ENCODE data around the gene ZFP28. TPM values are rescaled to one million over a fixed set of nuclear protein-coding genes. Genes with fewer than 3 reads are reported as not detected.

ZFP28 gene
- total RNA-seq, 1 experiment from 2014 or later: not detected

GRCh38 chr19:56596676-56597075 lies 57.9 kb downstream of the ZFP28 start:
- intact Hi-C loops (cut with micrococcal nuclease; ENCODE audit: unreplicated experiment): no loop called here
- CTCF ChIA-PET: interaction anchor here (0.5 kb wide), 1 partner anchor 1590 kb away, joined by 8 read pairs; no protein-coding TSS in a partner anchor
- H3K4me3 Mint-ChIP-seq (ENCODE audit: low read depth, unreplicated experiment): no peak overlapping the region

GRCh38 chr19:56597696-56598095 lies 58.9 kb downstream of the ZFP28 start:
- H3K4me3 Mint-ChIP-seq (ENCODE audit: low read depth, unreplicated experiment): no peak overlapping the region
- intact Hi-C loops (cut with micrococcal nuclease; ENCODE audit: unreplicated experiment): no loop called here
- H3K4me1 Mint-ChIP-seq (ENCODE audit: low read depth, unreplicated experiment): no peaks in the 10 kb centered on the region
- no TSS peak for BruUV-seq (replicated peaks)
- no peaks in the 10 kb centered on the region for H3K27me3 Mint-ChIP-seq (ENCODE audit: unreplicated experiment)
- CTCF ChIA-PET: interaction anchor here (0.7 kb wide), 1 partner anchor 1782 kb away, joined by 3 read pairs; no protein-coding TSS in a partner anchor
- TF ChIP-seq CTCF (IDR thresholded peaks at IDR 0.05; ENCODE audit: unreplicated experiment): no peak
- no peak overlapping the region for H3K27ac Mint-ChIP-seq (ENCODE audit: unreplicated experiment)
- DNase-seq: no peak
- peaks cover 16% of the 10 kb centered on the region for H3K36me3 Mint-ChIP-seq (ENCODE audit: insufficient read depth, unreplicated experiment)
- peaks cover 35% of the 10 kb centered on the region for H3K9me3 Mint-ChIP-seq (ENCODE audit: low read depth, unreplicated experiment)

More at GRCh38 chr19:56596676-56597075, 57.9 kb downstream of the ZFP28 start:
- BruUV-seq (replicated peaks): no TSS peak
- DNase-seq: no peak
- H3K36me3 Mint-ChIP-seq (ENCODE audit: insufficient read depth, unreplicated experiment): peaks cover 16% of the 10 kb centered on the region
- H3K27me3 Mint-ChIP-seq (ENCODE audit: unreplicated experiment): no peaks in the 10 kb centered on the region
- no peak overlapping the region for H3K27ac Mint-ChIP-seq (ENCODE audit: unreplicated experiment)
- H3K4me1 Mint-ChIP-seq (ENCODE audit: low read depth, unreplicated experiment): no peaks in the 10 kb centered on the region
- peaks cover 42% of the 10 kb centered on the region for H3K9me3 Mint-ChIP-seq (ENCODE audit: low read depth, unreplicated experiment)
- no peak for TF ChIP-seq CTCF (IDR thresholded peaks at IDR 0.05; ENCODE audit: unreplicated experiment)

GRCh38 chr19:56601375-56601774 lies 62.6 kb downstream of the ZFP28 start:
- intact Hi-C loops (cut with micrococcal nuclease; ENCODE audit: unreplicated experiment): no loop called here
- BruUV-seq (replicated peaks): no TSS peak
- DNase-seq: no peak
- Mint-ChIP-seq H3K4me1 (ENCODE audit: low read depth, unreplicated experiment) (no peaks in the 10 kb centered on the region), H3K9me3 (ENCODE audit: low read depth, unreplicated experiment) (peaks cover 33% of the 10 kb centered on the region), H3K36me3 (ENCODE audit: insufficient read depth, unreplicated experiment) (no peaks in the 10 kb centered on the region), H3K27ac (ENCODE audit: unreplicated experiment) (no peak overlapping the region), H3K4me3 (ENCODE audit: low read depth, unreplicated experiment) (no peak overlapping the region), H3K27me3 (ENCODE audit: unreplicated experiment) (no peaks in the 10 kb centered on the region)
- no peak for TF ChIP-seq CTCF (IDR thresholded peaks at IDR 0.05; ENCODE audit: unreplicated experiment)
- CTCF ChIA-PET: no interaction called here

- Mint-ChIP-seq H3K27me3 (ENCODE audit: unreplicated experiment) (no peaks in the 10 kb centered on the region), H3K4me1 (ENCODE audit: low read depth, unreplicated experiment) (no peaks in the 10 kb centered on the region), H3K27ac (ENCODE audit: unreplicated experiment) (no peak overlapping the region), H3K9me3 (ENCODE audit: low read depth, unreplicated experiment) (peaks cover 35% of the 10 kb centered on the region), H3K36me3 (ENCODE audit: insufficient read depth, unreplicated experiment) (no peaks in the 10 kb centered on the region), H3K4me3 (ENCODE audit: low read depth, unreplicated experiment) (no peak overlapping the region)
- DNase-seq: no peak
- no TSS peak for BruUV-seq (replicated peaks)
- no peak for TF ChIP-seq CTCF (IDR thresholded peaks at IDR 0.05; ENCODE audit: unreplicated experiment)
- intact Hi-C loops (cut with micrococcal nuclease; ENCODE audit: unreplicated experiment): no loop called here
- CTCF ChIA-PET: no interaction called here
These were observed 65.1 kb downstream of the ZFP28 start for GRCh38 chr19:56603829-56604228.

Other genes with a start within 250 kb of the ZFP28 start
- 13.5 and 14.9 TPM in 2 replicates for gene ZSCAN5A, start 224.1 kb upstream of the ZFP28 start, total RNA-seq (2022)
- 1.5 and 1.7 TPM in 2 replicates for gene ZNF582, start 145.4 kb upstream of the ZFP28 start, total RNA-seq (2022)
- gene ZNF583, start 134.6 kb upstream of the ZFP28 start, total RNA-seq (2022): 2.3 and 3.8 TPM in 2 replicates
- gene ZNF667, start 61.6 kb upstream of the ZFP28 start, total RNA-seq (2022): not detected in 2 replicates
- gene ZNF471, start 31.1 kb upstream of the ZFP28 start, total RNA-seq (2022): 0.07 TPM in 1 of 2 replicates, not detected in the other
- 0.68 and 1.4 TPM in 2 replicates for gene ZNF470, start 28.5 kb downstream of the ZFP28 start, total RNA-seq (2022)
- gene ZNF71, start 56.4 kb downstream of the ZFP28 start, total RNA-seq (2022): 1.7 and 1.8 TPM in 2 replicates
- not detected in 2 replicates for gene SMIM17, start 104.2 kb downstream of the ZFP28 start, total RNA-seq (2022)
- gene ZNF835, start 132.8 kb downstream of the ZFP28 start, total RNA-seq (2022): not detected in 2 replicates